Gastrocnemius medialis (tissue), 4 donors: Measurements from ENCODE around the gene MAPK11. TPM values are rescaled to one million over a fixed set of nuclear protein-coding genes. Genes with fewer than 3 reads are reported as not detected.
A peak's percentile ranks its signal among the peaks of the same experiment; 100 is the strongest.

Source experiments
- ATAC-seq, 2 donors: fragments of 150-250 bp; one replicate each; pipeline ENCODE4 v1.9.1; 2016
- DNase-seq, 2 donors: peaks; one replicate each; pipeline ENCODE4 v3.0.0-alpha.2; 2019
- H3K27ac ChIP-seq, 4 donors: fragments of 200-600 bp; sonication (generic); 1 replicate in 1 of 4; 2 replicates in 3 of 4; pipeline ENCODE4 v1.5.1; 2016 to 2018; ENCODE audit warnings: mild to moderate bottlenecking in 2 of 4, moderate library complexity in 1 of 4
- H3K27me3 ChIP-seq, 3 donors: fragments of 200-600 bp; sonication (generic) in 2 of 3; 1 replicate in 1 of 3; 2 replicates in 2 of 3; pipeline versions ENCODE4 v1.5.1 to v1.6.0; 2016 to 2019; ENCODE audit warnings: mild to moderate bottlenecking in 1 of 3, moderate library complexity in 1 of 3
- H3K36me3 ChIP-seq, 2 donors: fragments of 200-600 bp; sonication (generic) in 1 of 2; one replicate each; pipeline ENCODE4 v1.5.1; 2017 to 2018
- H3K4me1 ChIP-seq, 2 donors: fragments of 200-600 bp; sonication (generic) in 1 of 2; one replicate each; pipeline ENCODE4 v1.5.1; 2016 to 2017; ENCODE audit warnings: mild to moderate bottlenecking in 2 of 2
- H3K4me3 ChIP-seq, 4 donors: fragments of 200-600 bp; sonication (generic) in 3 of 4; 1 replicate in 1 of 4; 2 replicates in 3 of 4; pipeline ENCODE4 v1.5.1; 2016 to 2019; ENCODE audit warnings: mild to moderate bottlenecking in 2 of 4
- H3K9me3 ChIP-seq, 3 donors: fragments of 200-600 bp; sonication (generic) in 2 of 3; 1 replicate in 1 of 3; 2 replicates in 2 of 3; pipeline ENCODE4 v1.5.1; 2016 to 2019
- POLR2A ChIP-seq, 2 donors: fragments of 450-650 bp; IDR thresholded peaks; one replicate each; pipeline ENCODE4 v1.6.1; 2017; ENCODE audit warnings: antibody characterized with exemption in 2 of 2, mild to moderate bottlenecking in 2 of 2, moderate library complexity in 2 of 2
- in situ Hi-C, 4 donors: fragments of 200-750 bp; cut with MboI; loops; one replicate each; pipeline versions ENCODE4 v1.15.0 to v1.8.0; 2017; ENCODE audit warnings: low sequenced_read_pairs in 4 of 4
- intact Hi-C: fragments of 100-400 bp; cut with DNase I; formaldehyde crosslinking; loops from one replicate; pipeline ENCODE4 v1.15.1; 2023; ENCODE audit warnings: low total_unique reads
- total RNA-seq, 4 donors: library from RNA; depleted of rRNA; stranded (reverse); fragments of >200 nt; gene quantifications; one replicate each; pipeline versions ENCODE4 v1.1.0 to v1.2.3, GENCODE V29; 2016
- TF ChIP-seq, protein P1 (sequence below), 5 experiments: fragments of 450-650 bp in 3 of 5; fragments of 200-600 bp in 2 of 5; sonication (generic) in 2 of 5; IDR thresholded peaks in 4 of 5; conservative IDR thresholded peaks in 1 of 5; 1 replicate in 4 of 5; 2 replicates in 1 of 5; pipeline ENCODE4 v1.5.1; 2016 to 2019; ENCODE audit warnings: antibody characterized with exemption in 5 of 5, mild to moderate bottlenecking in 3 of 5, moderate library complexity in 3 of 5

MAPK11 gene
- total RNA-seq, 4 donors from 2014 or later: 1.8 to 4.2 (median 3.4) TPM

DNA sequence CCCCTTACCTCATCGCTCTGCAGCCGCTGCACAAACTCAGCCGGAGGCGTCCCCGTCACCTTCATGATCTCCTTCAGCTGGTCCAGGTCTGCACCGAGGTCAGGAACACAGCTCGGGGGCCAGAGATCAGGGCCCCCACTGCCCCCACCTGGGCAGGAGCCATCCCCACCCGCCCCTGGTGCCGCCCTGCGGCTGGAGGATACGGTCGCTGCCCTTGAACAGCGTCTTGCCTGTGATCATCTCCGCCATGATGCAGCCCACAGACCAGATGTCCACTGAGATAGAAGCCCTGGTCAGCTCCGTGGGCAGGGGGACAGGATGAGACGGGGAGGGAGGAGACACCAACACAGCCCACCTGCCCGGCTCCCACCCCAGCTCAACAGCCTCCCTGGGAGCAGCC is 14.6 kb downstream of the MAPK11 start:
- in situ Hi-C loops: loop anchor here in 2 of 4 donors (10.0 kb wide), 2 partner anchors 69 to 79 kb away; partner anchors contain the start of gene DENND6B (in 1 of the 2)
- H3K27ac ChIP-seq: peak overlapping the region; percentile 93 to 99 (median 98)
- no peaks in the 10 kb centered on the region for H3K27me3 ChIP-seq
- ATAC-seq (no peak), DNase-seq (no peak)
- TF ChIP-seq POLR2A (IDR thresholded peaks at IDR 0.05): no peak
- TF ChIP-seq, protein P1, sequence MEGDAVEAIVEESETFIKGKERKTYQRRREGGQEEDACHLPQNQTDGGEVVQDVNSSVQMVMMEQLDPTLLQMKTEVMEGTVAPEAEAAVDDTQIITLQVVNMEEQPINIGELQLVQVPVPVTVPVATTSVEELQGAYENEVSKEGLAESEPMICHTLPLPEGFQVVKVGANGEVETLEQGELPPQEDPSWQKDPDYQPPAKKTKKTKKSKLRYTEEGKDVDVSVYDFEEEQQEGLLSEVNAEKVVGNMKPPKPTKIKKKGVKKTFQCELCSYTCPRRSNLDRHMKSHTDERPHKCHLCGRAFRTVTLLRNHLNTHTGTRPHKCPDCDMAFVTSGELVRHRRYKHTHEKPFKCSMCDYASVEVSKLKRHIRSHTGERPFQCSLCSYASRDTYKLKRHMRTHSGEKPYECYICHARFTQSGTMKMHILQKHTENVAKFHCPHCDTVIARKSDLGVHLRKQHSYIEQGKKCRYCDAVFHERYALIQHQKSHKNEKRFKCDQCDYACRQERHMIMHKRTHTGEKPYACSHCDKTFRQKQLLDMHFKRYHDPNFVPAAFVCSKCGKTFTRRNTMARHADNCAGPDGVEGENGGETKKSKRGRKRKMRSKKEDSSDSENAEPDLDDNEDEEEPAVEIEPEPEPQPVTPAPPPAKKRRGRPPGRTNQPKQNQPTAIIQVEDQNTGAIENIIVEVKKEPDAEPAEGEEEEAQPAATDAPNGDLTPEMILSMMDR (IDR thresholded peaks at IDR 0.05 in 4 of 5, conservative IDR thresholded peaks at IDR 0.05 in 1 of 5): no peak
- peaks cover 24 to 54% of the 10 kb centered on the region in 2 donors for H3K4me1 ChIP-seq
- no peak overlapping the region for H3K4me3 ChIP-seq
- intact Hi-C loops: no loop called here
- H3K36me3 ChIP-seq: peaks cover 0 to 12% of the 10 kb centered on the region in 2 donors
- H3K9me3 ChIP-seq: no peaks in the 10 kb centered on the region

- TF ChIP-seq, protein P1 (IDR thresholded peaks at IDR 0.05 in 4 of 5, conservative IDR thresholded peaks at IDR 0.05 in 1 of 5): no peak
- H3K27ac ChIP-seq: peak overlapping the region; percentile 93 to 99 (median 98)
- ATAC-seq (no peak), DNase-seq (no peak)
- H3K9me3 ChIP-seq: no peaks in the 10 kb centered on the region
- H3K4me3 ChIP-seq: no peak overlapping the region
- no peaks in the 10 kb centered on the region for H3K27me3 ChIP-seq
- peaks cover 29 to 54% of the 10 kb centered on the region in 2 donors for H3K4me1 ChIP-seq
- H3K36me3 ChIP-seq: peaks cover 0 to 12% of the 10 kb centered on the region in 2 donors
- intact Hi-C loops: no loop called here
- in situ Hi-C loops: loop anchor here in 2 of 4 donors (10.0 kb wide), 2 partner anchors 70 to 80 kb away; partner anchors contain the start of gene DENND6B (in 1 of the 2)
These were observed 15.1 kb downstream of the MAPK11 start for GRCh38 chr22:50255099-50255498.

GRCh38 chr22:50253941-50254340 is 16.2 kb downstream of the MAPK11 start:
- intact Hi-C loops: loop anchor here (5.0 kb wide), 1 partner anchor 42 kb away; no protein-coding TSS in a partner anchor
- Histone ChIP-seq H3K27me3 (no peaks in the 10 kb centered on the region), H3K4me3 (no peak overlapping the region), H3K9me3 (no peaks in the 10 kb centered on the region), H3K4me1 (peaks cover 35 to 52% of the 10 kb centered on the region in 2 donors), H3K36me3 (peaks cover 0 to 12% of the 10 kb centered on the region in 2 donors), H3K27ac (peak overlapping the region; percentile 14 to 99 (median 78))
- in situ Hi-C loops: loop anchor here in 2 of 4 donors (10.0 kb wide), 2 partner anchors 71 to 81 kb away; partner anchors contain the start of gene DENND6B (in 1 of the 2)
- ATAC-seq (no peak), DNase-seq (no peak)
- TF ChIP-seq, protein P1 (IDR thresholded peaks at IDR 0.05 in 4 of 5, conservative IDR thresholded peaks at IDR 0.05 in 1 of 5): no peak
- TF ChIP-seq POLR2A (IDR thresholded peaks at IDR 0.05): no peak

DNA sequence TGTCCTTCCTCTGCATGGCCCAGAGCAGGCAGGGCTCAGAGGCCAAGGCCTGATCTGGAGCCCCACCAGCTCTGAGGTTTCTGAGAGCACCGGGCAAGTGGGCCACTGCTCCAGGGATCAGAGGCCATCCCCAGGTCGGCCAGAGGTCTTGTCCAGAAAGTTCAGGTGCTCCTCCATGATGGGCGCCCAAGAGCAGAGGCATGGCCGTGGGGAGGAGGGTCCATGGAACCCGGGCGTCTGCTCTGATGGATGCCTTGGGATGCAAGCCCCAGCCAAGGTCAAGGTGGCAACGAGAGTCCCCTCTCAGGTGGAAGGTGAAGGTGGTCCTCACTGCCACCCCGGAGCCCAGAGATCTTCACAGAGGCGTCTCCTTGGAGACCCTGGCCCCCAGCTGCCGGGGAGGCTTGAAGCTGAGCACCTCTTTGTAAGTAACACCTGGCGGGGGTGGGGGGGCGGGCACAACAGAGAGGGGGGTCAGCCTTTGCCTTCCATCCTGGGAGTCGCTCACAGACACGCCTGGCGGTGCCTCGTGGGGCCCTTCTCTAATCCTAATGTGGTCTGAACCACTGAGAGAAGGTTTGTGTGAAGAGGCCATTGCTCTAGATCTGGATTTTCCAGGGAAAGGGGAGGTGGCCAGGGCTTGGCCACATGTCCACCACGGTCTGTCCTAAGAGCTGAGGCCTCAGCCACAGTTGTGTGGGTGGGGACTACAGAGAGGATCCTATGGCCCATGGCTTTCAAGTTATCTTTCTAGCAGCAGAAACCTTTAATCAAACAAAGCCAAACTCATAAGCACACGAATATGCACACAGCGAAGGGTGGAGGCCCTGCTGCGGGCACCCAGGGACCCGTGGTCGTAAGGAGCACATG is 16.9 kb downstream of the MAPK11 start:
- intact Hi-C loops (loop anchor here (5.0 kb wide), 1 partner anchor 41 kb away; no protein-coding TSS in a partner anchor), in situ Hi-C loops (loop anchor here in 2 of 4 donors (10.0 kb wide), 2 partner anchors 72 to 82 kb away; partner anchors contain the start of gene DENND6B (in 1 of the 2))
- H3K27ac ChIP-seq: peak overlapping the region; percentile 14 to 99 (median 78)
- H3K4me3 ChIP-seq: no peak overlapping the region
- peaks cover 35 to 49% of the 10 kb centered on the region in 2 donors for H3K4me1 ChIP-seq
- DNase-seq: no peak
- peaks cover 0 to 12% of the 10 kb centered on the region in 2 donors for H3K36me3 ChIP-seq
- H3K9me3 ChIP-seq: no peaks in the 10 kb centered on the region
- TF ChIP-seq, protein P1 (IDR thresholded peaks at IDR 0.05 in 4 of 5, conservative IDR thresholded peaks at IDR 0.05 in 1 of 5): no peak
- no peak for TF ChIP-seq POLR2A (IDR thresholded peaks at IDR 0.05)
- no peaks in the 10 kb centered on the region for H3K27me3 ChIP-seq
- no peak for ATAC-seq
